ENCODE data around the gene IFNGR1.
"Not testable (repeated sequence)": the region's sequence is repeated elsewhere in the genome, so short reads cannot be mapped to it uniquely, and the experiment has no call there.

IFNGR1 gene

DNA sequence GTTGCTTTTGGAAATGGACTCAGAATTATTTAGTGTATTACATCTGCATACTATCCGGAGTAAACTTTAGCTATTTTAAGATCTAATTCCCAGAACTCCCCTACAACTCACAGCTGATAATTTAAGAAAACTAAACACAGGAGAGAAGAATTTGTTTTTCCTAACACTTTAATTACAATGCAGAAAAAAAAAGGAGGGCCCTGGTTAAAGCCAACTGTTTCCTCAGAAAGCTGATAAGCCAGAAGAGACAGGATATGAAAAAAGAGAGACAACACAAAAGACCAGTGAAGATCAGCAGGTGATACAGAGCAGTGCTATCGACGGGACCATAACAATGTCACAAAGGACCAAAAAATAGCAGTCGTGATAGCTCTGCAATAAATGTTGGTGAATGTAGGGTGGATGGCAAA is 5.8 kb downstream of the IFNGR1 start:
- DNase-seq (ENCODE audit: low read depth) = no peak

DNA sequence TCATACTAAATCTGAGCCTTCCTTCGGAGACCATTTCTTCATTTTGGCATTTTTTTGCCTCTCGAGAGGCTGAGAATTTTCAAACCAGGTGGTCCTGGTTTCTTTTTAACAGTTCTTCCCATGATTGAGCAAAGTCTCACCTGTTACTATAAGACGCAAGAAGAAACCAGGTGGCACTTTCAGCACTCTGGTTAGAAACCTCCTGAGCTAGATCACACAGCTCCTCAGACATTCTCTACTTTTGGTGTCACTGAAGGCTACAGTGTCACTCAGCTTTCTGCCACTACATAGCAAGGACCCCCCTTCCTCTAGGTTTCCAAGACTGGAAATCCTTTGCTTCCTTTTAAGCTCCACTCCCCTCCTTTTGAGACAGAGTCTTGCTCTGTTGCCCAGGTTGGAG is 7.3 kb downstream of the IFNGR1 start:
- DNase-seq (ENCODE audit: low read depth) = no peak

DNA sequence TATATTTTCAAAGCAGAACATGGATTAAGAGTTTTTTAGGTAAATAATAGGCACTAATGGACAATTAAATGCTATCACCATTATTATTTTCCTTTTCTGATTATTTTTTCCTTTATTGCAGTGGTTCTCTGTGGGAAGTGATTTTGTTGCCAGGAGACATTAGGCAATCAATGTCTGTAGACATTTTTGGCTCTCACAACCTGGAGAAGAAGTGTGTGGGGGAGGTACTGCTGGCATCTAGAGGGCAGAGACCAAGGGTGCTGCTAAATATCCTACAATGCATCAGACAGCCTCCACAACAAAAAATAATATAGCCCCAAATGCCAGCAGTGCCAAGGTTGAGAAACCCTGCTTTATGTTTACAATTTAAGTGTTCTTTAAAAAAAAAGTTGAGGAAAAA is 8.3 kb downstream of the IFNGR1 start:
- no peak for DNase-seq (ENCODE audit: low read depth)

DNA sequence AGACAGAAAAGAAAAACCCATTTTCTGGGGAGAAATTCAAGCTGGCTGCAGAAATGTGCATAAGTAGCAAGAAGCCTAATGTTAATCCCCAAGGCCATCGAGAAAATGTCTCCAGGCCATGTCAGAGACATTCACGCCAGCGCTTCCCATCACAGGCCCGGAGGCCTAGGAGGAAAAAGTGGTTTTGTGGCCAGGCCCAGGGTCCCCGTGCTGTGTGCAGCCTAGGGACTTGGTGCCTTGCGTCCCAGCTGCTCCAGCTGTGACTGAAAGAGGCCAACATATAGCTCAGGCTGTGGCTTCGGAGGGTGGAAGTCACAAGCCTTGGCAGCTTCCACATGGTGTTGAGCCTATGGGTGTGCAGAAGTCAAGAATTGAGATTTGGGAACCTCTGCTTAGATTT is 10.9 kb downstream of the IFNGR1 start:
- no peak for DNase-seq (ENCODE audit: low read depth)

DNA sequence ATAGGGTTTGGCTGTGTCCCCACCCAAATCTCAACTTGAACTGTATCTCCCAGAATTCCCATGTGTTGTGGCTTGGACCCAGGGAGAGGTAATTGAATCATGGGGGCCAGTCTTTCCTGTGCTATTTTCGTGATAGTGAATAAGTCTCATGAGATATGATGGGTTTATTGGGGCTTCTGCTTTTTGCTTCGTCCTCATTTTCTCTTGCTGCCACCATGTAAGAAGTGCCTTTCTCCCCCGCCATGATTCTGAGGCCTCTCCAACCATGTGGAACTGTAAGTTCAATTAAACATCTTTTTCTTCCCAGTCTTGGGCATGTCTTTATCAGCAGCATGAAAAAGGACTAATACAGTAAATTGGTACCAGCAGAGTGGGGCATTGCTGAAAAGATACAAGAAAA is 11.7 kb downstream of the IFNGR1 start:
- not testable (repeated sequence) for DNase-seq (ENCODE audit: low read depth)

DNA sequence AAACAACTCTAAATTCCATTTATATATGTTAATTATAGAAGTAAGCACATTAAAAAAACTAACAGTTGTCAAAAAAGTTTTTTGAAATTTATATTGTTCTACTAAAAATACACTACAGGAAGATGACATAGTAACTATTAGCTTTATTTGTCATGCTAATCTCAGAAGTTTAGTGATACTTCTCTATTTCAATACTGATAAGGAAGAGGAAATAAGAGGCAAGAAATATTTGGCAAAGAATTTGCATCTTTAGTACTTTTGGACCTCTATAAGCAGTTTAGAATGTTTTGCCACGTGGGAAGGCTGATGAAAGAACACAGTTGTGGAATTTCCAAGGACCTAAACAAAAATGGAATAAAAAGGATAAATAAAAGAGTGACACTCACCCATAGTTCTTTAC is 12.6 kb downstream of the IFNGR1 start:
- DNase-seq (ENCODE audit: low read depth) = no peak

DNA sequence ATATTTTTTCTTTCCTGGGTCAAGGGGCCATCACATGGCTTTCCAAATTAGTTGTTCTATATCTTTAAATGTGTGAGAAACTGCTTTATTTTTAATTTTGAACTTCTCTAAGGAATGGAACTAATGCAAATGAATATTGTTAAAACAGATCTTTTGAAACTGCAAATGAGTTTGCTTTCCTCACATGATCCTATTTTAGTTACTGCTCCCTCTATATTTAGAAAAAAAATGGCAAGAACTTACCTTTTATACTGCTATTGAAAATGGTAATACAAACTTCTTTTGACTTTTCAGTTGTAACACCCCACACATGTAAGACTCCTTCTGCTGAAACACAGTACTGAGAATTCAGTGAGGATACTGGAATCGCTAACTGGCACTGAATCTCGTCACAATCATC is 15.9 kb downstream of the IFNGR1 start:
- no peak for DNase-seq (ENCODE audit: low read depth)

DNA sequence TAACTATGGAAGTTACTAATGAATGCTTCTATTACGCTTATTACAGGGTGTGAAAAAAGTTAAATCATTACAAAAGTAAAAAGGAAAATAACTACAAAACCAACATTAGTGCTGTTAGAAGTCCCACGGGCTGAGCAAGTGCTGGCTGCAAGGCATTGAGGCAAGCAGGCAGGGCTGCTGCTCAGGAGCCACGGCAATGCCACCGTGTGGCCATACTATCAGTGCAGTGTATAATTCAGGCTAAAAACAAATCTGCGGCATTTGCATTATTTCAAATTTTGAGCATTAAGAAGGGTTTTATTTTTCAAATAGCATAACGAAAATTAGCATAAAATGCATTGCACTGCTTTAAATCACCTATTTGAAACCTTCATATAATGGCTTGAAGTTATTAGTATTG is 17.1 kb downstream of the IFNGR1 start:
- no peak for DNase-seq (ENCODE audit: low read depth)

DNA sequence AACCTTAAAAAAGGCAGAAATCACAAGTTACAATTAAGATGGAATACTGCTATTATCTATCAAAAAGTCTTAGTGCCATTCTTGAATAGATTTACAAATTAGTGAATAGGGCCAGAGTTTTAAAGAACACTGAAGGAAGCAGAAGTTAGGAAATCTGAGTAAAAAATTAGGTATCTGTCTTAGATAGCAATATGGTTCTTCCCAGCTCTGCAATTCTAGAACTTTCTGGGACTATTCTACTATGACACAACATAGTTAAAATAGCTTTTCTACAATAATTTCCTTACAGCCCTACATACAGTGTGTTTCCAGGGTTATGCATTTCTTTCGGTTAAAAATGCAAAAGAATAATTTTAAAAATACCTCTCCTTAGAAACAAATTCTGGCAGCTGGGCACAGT is 18.2 kb downstream of the IFNGR1 start:
- no peak for DNase-seq (ENCODE audit: low read depth)

DNA sequence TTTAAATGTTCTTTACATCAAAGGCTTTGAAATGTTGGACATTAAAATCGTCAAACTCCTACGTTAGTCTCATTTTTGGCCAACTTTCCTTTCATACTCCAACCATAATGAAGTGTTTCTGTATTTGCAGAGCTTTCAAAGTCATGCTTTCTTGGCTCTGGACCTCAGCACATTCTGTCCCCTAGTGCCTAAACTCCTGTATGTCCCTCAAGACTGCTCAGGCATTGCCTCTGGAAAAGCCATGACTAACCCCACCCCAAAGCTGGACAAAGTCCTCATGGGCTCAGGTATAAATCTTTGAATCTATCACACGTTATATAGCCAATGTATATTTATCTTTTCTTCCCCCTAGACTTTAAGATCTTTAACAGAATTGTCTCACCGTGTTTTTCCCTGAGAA is 18.9 kb downstream of the IFNGR1 start:
- no peak for DNase-seq (ENCODE audit: low read depth)

DNA sequence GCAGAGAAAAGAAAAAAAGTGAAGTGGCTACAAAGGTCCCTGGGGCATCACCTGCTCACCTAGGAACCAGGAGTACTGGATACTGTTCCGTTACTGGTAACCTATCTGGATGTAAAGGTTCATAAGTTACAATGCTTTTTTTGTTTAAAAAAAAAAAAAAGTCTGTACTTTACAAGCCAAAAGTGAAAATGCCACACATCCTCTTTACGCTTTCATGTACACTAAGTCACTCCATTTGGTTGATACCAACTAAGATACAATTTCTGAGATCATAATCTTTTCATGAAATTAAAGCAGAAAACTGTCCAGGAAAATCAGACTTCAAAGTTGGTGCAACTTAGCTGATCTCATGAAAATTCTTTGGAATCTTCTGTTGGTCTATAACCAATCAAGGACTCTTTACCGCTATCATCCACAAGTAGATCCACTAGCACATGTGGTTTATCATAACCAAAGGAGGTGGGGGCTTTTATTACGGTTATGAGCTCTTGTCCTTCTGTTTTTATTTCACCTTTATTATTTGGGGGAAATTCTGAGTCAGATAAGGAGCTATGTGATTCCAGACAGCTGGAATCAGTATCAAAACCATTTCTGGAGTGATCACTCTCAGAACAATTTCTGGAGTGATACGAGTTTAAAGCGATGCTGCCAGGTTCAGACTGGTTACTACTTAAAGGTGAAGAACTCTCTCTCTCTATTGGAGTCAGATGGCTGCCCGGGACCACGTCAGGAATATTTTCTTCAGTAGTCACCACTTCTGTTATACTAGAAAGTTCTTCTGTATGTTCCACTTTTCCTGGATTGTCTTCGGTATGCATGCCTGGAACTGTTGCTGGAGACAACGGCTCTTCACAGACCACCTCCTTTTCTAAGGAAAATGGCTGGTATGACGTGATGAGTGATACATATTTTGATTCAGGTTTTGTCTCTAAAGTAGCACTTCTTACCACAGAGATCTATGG is 21.2 kb downstream of the IFNGR1 start:
- no peak for DNase-seq (ENCODE audit: low read depth)

DNA sequence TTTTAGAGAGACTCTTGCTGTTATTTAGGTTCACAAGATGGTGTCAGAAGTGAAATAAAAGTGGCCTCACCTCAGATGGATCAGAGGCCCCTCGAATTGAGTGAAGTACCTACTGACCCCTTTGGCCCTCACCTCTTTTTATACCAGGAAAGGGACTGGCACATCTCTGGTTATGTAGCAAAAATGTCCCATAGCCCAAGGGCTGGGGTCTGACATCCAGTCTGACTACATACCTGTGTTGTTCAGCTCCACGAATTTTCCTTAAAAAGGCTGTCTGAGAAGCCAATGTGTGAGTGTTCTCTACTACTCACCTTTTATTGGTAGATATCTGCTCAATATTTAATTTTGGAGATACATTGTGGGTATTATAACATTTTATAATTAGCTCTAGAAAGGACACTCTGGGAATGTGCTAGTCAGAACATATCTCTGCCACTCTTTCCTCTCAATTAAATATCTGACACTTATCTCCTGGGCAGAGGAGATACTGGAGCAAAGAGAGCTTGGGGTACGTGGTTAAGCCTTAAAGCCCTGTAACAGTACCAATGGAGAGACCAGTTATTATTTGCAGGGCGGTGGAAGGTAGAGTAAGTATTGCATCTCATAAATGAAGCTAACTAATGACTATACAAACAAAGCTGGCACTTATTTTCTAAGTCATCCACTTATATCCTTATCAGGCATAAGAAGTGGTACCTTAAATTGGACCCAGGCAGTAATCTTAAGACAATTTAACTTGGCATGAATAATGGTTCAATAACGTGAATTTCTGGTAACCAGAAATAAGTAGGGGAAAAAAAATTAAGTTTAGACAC is 25.7 kb downstream of the IFNGR1 start:
- no peak for DNase-seq (ENCODE audit: low read depth)

DNA sequence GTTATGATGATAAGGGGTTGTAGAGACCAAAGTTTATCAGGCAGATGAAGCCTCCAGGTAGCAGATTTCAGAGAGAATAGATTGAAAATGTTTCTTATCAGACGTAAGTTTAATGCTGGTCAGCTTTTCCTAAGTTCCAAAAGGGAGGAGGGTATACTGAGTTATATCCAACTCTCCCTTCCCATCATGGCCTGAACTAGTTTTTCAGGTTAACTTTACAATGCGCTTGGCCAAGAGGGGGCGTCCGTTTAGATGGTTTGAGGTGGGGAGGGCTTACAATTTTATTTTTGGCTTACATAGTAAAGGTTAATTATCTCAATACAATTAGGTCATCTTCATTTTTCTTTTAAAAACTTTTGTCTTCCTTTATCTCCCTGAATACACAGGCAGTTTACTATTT is 26.4 kb downstream of the IFNGR1 start:
- DNase-seq (ENCODE audit: low read depth) = no peak

DNA sequence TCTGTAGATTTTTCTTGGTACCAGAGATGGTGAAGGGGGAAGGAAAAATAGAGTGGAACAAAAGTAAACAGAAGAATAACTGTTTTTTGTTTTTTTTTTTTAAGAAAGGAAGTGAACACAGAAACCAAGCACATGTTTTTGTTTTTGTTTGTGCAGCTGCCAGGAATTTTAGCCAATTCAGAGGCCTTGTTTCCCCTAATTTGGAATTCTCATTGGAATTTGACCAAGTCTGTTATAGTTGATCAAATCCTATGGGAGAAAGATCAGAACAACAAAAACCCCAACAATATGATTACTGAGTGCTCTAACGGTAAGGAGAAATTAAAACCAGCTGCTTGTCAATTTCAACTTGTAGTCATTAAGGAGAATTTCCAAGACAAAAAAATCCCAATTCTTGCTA is 27.5 kb downstream of the IFNGR1 start:
- DNase-seq (ENCODE audit: low read depth) = no peak

DNA sequence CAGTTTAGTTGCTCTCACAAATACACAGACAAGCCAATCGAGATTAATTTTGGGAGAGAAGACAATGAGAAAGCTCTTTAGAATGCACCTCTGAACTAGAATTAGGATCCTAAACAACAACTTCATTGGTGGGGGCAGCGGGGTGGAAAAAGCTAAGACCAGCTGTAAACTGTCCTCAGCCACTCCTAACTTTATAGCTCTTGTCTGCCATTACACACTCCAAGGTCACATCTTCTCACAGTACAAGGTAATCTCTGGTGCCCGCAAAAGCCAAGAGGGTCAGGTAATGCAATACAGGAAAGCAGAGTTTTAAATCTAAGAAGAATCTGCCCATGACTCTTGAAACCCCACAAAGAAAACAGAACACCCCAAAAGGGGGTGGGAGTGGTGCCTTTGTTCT is 27.9 kb downstream of the IFNGR1 start:
- no peak for DNase-seq (ENCODE audit: low read depth)

DNA sequence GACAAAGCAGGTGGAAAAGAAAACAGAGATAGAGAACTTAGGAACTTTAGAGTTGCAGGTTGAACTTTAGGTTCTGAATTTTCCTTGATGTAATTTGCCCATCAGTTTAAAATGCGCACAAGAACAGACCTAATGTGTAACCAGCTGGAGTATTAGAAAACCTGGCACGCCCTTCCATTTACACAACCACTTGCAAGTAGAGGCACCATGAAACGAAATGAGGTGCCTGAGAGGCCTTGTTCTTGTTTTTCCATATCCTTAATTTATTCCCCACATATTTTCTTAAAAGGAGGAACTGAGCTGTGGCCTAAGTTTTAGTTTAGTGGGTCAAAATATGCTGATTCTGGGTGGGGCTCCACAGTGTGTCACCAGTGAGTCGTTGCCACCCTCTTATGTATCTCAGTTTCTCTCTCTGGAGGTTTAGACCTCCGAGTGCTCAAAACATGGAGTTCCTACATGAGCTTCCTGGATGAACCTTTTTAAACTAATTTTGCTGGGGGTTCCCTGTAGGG is 28.5 kb downstream of the IFNGR1 start:
- DNase-seq (ENCODE audit: low read depth) = no peak

DNA sequence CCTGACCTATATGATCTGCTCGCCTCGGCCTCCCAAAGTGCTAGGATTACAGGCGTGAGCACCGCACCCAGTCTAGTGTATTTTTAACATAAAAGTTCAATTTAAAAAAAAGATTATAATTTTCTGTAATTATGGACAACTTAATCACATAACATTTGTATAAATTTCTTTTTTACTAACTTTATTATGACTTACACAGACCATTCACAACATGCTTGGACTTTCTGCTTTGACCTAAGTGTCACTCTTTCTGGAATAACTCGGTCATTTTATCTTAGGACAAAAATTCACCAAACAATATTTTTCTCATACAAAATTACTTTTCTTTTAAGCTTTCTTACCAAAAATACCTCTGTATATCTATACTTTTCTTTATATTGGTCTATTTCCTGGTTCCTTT is 30.3 kb downstream of the IFNGR1 start:
- no peak for DNase-seq (ENCODE audit: low read depth)

DNA sequence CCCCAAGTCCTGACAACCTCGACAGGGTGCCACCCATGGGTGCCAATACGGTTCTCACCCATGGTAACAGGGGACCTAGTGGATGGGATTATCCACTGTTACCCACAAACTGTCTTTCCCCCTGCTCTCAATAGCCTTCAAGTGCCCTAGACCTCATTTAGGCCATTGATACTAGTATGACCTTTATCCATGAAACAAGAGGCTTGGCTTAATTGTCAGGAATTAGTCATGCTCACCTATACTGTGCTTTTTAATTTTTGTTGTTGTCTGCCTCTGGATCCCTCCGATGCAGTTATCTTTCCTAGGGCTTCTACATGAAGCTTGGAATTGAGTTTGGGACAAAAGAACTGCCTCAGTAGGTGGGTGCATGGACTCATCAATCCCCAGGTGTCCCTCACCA is 33.9 kb downstream of the IFNGR1 start:
- DNase-seq (ENCODE audit: low read depth) = no peak

DNA sequence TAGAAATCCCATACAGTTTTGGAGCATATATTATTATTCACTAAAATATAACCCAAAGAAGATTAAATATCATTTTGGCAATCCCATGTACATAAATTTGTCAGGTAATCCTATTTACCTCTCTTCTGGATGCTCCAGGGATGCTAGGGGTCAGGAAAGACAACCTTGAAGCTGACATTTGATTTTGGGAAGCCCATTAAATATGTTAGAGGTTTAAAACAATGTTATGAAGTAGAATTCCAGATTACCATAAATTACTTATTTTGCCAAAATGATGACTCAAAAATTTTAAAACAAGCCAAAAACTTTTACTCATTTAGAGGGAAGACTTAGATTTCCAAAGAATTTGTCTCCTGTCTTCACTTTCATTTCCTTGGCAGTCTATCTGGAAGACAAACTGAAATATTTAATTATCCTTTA is 36.5 kb downstream of the IFNGR1 start:
- DNase-seq (ENCODE audit: low read depth) = no peak

DNA sequence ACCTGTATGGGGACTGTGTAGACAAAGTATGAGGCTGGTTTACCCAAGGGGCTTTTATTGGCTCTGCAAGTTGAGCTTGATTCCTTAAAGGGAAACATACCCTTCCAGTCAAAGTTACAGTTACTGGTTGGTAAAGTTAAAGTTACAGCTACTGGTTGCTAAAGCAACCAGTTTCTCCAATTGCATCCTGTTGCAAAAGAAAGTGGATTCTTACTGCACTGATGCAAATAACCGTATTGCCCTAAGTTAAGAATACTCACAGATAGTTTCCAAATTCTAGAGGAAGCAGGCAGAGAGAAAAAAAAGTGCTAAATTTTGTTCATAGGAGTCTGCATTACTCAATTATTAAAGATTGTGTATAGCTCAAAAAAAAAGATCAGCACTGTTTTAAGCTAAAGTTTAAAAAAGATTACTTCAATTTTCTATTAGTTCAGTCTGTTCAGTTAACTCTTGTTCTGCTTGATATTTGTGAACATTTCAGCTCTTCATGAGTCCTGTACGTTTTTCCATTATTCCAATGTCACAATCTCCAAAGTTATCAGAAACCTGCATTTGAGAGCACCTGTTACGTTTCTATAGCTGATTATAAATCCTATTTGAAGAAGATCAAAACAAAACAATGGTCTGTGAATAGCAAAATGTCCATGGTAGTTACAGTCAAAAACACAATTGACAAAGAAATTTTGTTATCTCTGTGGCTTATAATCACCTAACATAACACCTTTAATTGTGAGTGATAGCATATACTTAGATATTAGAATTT is 37.1 kb downstream of the IFNGR1 start:
- no peak for DNase-seq (ENCODE audit: low read depth)

DNA sequence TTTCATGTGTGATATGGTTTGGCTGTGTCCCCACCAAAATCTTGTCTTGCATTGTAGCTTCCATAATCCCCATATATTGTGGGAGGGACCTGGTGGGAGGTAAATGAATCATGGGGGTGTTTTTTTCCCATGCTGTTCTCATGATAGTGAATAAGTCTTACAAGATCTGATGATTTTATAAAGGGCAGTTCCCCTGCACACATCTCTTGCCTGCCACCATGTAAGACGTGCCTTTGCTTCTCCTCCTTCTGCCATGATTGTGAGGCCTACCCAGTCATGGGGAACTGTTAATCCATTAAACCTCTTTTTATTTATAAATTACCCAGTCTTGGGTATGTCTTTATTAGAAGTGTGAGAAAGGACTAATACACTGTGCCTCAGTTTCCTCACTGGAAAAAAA is 41.6 kb downstream of the IFNGR1 start:
- no peak for DNase-seq (ENCODE audit: low read depth)

DNA sequence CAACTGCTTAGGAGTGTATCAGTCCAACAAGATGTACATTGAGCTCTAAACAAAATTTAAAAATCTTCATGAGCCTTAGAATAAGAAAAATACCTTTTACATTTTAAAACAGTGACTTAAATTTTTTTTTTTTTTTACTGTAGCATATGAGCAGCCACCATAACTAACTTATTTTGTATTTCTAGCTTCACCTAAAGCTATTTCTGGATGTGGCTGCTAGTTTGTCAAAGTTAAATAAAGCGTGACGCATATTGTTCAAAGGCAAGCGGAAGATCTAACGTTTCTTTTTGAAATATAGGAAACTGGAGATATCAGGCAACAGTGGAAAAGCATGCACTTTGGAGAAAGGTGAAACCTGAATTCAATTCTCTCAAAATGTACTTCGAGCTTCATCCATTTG is 42.5 kb downstream of the IFNGR1 start:
- no peak for DNase-seq (ENCODE audit: low read depth)
